K562 (cell line): ENCODE data around the gene HPS5.

Experiments used
- CEBPG ChIP-seq, 3 experiments: fragments of 200-800 bp in 1 of 3; sonication (Bioruptor generic) in 1 of 3; sonication (generic) in 1 of 3; formaldehyde crosslinking in 1 of 3; IDR thresholded peaks in 2 of 3; conservative IDR thresholded peaks in 1 of 3; 2 replicates each; pipeline versions ENCODE4 v1.6.1 to v1.8.0; 2016 to 2022; ENCODE audit warnings: missing compliant biosample characterization in 2 of 3, missing genetic modification characterization in 2 of 3, mild to moderate bottlenecking in 1 of 3, missing genetic modification reagents in 1 of 3
- CHD4 ChIP-seq: fragments of 200-600 bp; sonication (generic); IDR thresholded peaks from 3 replicates; pipeline ENCODE4 v1.6.1; 2012; ENCODE audit warnings: low read depth, mild to moderate bottlenecking, mixed read lengths, low read length, inconsistent platforms; ENCODE audit not compliant: insufficient read depth, insufficient replicate concordance, poor library complexity, severe bottlenecking
- CTCF ChIP-seq, 3 experiments: IDR thresholded peaks in 2 of 3; conservative IDR thresholded peaks in 1 of 3; 2 replicates each; pipeline ENCODE4 v1.5.1; 2011 to 2012; ENCODE audit warnings: low read length in 3 of 3, mild to moderate bottlenecking in 3 of 3, control low read depth in 2 of 3, improper control_type of control experiment in 1 of 3, inconsistent platforms in 1 of 3, low read depth in 1 of 3, mixed read lengths in 1 of 3, moderate library complexity in 1 of 3; ENCODE audit not compliant: insufficient read depth in 2 of 3
- ELF1 ChIP-seq: fragments of 200-800 bp; sonication (Bioruptor generic); IDR thresholded peaks from 2 replicates; pipeline ENCODE4 v1.6.1; 2016; ENCODE audit warnings: missing genetic modification characterization, missing compliant biosample characterization
- ETV6 ChIP-seq, 3 experiments: fragments of 150-350 bp in 1 of 3; sonication (generic) in 1 of 3; formaldehyde crosslinking in 1 of 3; IDR thresholded peaks; 2 replicates each; pipeline versions ENCODE4 v1.6.1 to v1.8.0; 2014 to 2022; ENCODE audit warnings: borderline replicate concordance in 2 of 3, low read depth in 2 of 3, antibody characterized with exemption in 1 of 3, low read length in 1 of 3, mild to moderate bottlenecking in 1 of 3, missing genetic modification reagents in 1 of 3
- MAZ ChIP-seq, 2 experiments: fragments of 450-650 bp in 1 of 2; sonication (generic) in 1 of 2; formaldehyde crosslinking; IDR thresholded peaks in 1 of 2; conservative IDR thresholded peaks in 1 of 2; 2 replicates each; pipeline versions ENCODE4 v1.4.0 to v1.5.0; 2020; ENCODE audit warnings: mild to moderate bottlenecking in 1 of 2, missing genetic modification reagents in 1 of 2
- NBN ChIP-seq: fragments of 450-650 bp; IDR thresholded peaks from 2 replicates; pipeline ENCODE4 v1.6.1; 2016; ENCODE audit warnings: low read depth, mild to moderate bottlenecking
- PML ChIP-seq: IDR thresholded peaks from 2 replicates; pipeline ENCODE4 v1.6.1; 2012; ENCODE audit warnings: low read length, inconsistent platforms
- RFX5 ChIP-seq: IDR thresholded peaks from 2 replicates; pipeline ENCODE4 v1.6.1; 2011; ENCODE audit warnings: low read depth, mild to moderate bottlenecking, improper control_type of control experiment, low read length

- TF ChIP-seq CHD4, result no peak
- no peak for TF ChIP-seq ETV6 (IDR thresholded peaks at IDR 0.05; ENCODE audit: borderline replicate concordance in 1 of 2, low read depth in 2 of 2, low read length in 1 of 2)
- TF ChIP-seq ETV6 (CRISPR knock-in tag; IDR thresholded peaks at IDR 0.05; ENCODE audit: borderline replicate concordance), result no peak
- no peak for TF ChIP-seq RFX5
- TF ChIP-seq PML, result no peak
- no peak for TF ChIP-seq ELF1 (tag)
- no peak for TF ChIP-seq MAZ (CRISPR knock-in tag; conservative IDR thresholded peaks at IDR 0.05 in 1 of 2, IDR thresholded peaks at IDR 0.05 in 1 of 2)
- no peak for TF ChIP-seq CTCF (IDR thresholded peaks at IDR 0.05 in 2 of 3, conservative IDR thresholded peaks at IDR 0.05 in 1 of 3; ENCODE audit: insufficient read depth in 2 of 3, low read depth in 1 of 3, low read length in 3 of 3)
- no peak for TF ChIP-seq CEBPG (CRISPR knock-in tag; IDR thresholded peaks at IDR 0.05)
- no peak for TF ChIP-seq CEBPG (tag; conservative IDR thresholded peaks at IDR 0.05 in 1 of 2, IDR thresholded peaks at IDR 0.05 in 1 of 2)
- TF ChIP-seq NBN, result no peak
Measured at GRCh38 chr11:18270102-18270501, 51.8 kb downstream of the HPS5 start.
